ENCODE results near the gene OLFML2A. TPM values are rescaled to one million over a fixed set of nuclear protein-coding genes. Genes with fewer than 3 reads are reported as not detected.

Gene OLFML2A
- polyA plus RNA-seq, 3 donors = 0.03 to 0.25 TPM; not detected in 1

DNA sequence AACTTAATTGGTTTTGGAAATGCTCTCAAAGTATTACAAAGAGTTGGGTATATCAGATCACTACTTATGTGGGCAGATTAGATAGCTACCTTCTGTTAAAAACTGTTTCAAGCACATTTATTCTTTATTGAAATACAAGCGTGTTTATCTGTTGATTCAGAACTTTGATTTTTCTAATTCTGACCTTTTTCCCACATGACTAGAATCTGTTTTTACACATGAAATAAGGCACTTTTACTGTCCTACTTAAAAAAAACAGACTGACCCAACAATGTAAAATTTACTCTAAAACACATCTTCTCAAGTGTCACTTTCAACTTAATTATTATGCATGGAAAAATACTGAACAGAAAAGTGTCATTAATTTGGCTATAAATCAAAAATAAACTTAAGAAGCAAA, 10.6 kb upstream of the OLFML2A start:
- Histone ChIP-seq H3K9ac (ENCODE audit: insufficient read depth, low read length, poor library complexity, severe bottlenecking) (no peak overlapping the region), H2AFZ (ENCODE audit: insufficient read depth, low read depth, low read length, poor library complexity, severe bottlenecking) (no peak overlapping the region), H3K4me3 (replicated peaks in 1 of 3; ENCODE audit: low read depth in 2 of 3, low read length in 3 of 3) (no peak overlapping the region), H3K4me1 (ENCODE audit: control insufficient read depth in 1 of 2, insufficient read depth in 2 of 2, low read length in 2 of 2) (peaks cover 26 to 51% of the 10 kb centered on the region in 2 donors), H4K20me1 (ENCODE audit: insufficient read depth, low read length) (peaks cover 13% of the 10 kb centered on the region), H3K79me2 (ENCODE audit: insufficient read depth, low read length) (peaks cover 49% of the 10 kb centered on the region), H3K4me2 (replicated peaks; ENCODE audit: extremely low read depth, low read length, poor library complexity, severe bottlenecking) (no peak overlapping the region), H3K36me3 (replicated peaks in 1 of 2; ENCODE audit: control insufficient read depth in 1 of 2, insufficient read depth in 2 of 2, low read length in 2 of 2) (no peaks in the 10 kb centered on the region), H3K27ac (ENCODE audit: low read depth in 1 of 2, low read length in 2 of 2) (no peak overlapping the region), H3K9me3 (replicated peaks in 1 of 2; ENCODE audit: control insufficient read depth in 1 of 2, insufficient read depth in 1 of 2, low read length in 2 of 2) (no peaks in the 10 kb centered on the region), H3K27me3 (ENCODE audit: control insufficient read depth in 2 of 2, insufficient read depth in 2 of 2, low read length in 2 of 2) (peaks cover 0 to 16% of the 10 kb centered on the region in 2 donors)
- no peak overlapping the region for H3K4me3 Mint-ChIP-seq
- TF ChIP-seq, protein P1, sequence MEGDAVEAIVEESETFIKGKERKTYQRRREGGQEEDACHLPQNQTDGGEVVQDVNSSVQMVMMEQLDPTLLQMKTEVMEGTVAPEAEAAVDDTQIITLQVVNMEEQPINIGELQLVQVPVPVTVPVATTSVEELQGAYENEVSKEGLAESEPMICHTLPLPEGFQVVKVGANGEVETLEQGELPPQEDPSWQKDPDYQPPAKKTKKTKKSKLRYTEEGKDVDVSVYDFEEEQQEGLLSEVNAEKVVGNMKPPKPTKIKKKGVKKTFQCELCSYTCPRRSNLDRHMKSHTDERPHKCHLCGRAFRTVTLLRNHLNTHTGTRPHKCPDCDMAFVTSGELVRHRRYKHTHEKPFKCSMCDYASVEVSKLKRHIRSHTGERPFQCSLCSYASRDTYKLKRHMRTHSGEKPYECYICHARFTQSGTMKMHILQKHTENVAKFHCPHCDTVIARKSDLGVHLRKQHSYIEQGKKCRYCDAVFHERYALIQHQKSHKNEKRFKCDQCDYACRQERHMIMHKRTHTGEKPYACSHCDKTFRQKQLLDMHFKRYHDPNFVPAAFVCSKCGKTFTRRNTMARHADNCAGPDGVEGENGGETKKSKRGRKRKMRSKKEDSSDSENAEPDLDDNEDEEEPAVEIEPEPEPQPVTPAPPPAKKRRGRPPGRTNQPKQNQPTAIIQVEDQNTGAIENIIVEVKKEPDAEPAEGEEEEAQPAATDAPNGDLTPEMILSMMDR (IDR thresholded peaks at IDR 0.05) = no peak
- intact Hi-C loops (cut with micrococcal nuclease) = no loop called here
- H3K9me3 Mint-ChIP-seq = peaks cover 0 to 3% (median 0%) of the 10 kb centered on the region in 7 donors
- no peak overlapping the region for H3K27ac Mint-ChIP-seq
- peaks cover 0 to 7% of the 10 kb centered on the region in 2 donors for H3K36me3 Mint-ChIP-seq
- H3K27me3 Mint-ChIP-seq (ENCODE audit: low read depth in 3 of 3) = peaks cover 12 to 20% (median 16%) of the 10 kb centered on the region in 3 donors
- no peak for DNase-seq
- peaks cover 58% of the 10 kb centered on the region for H3K4me1 Mint-ChIP-seq
- no CpG with 5 or more reads among the region's 1 CpG for WGBS (ENCODE audit: insufficient coverage)

- Mint-ChIP-seq H3K27me3 (ENCODE audit: low read depth in 3 of 3) (peaks cover 12 to 21% (median 16%) of the 10 kb centered on the region in 3 donors), H3K27ac (no peak overlapping the region), H3K36me3 (peaks cover 0 to 7% of the 10 kb centered on the region in 2 donors), H3K9me3 (peaks cover 0 to 3% (median 0%) of the 10 kb centered on the region in 7 donors), H3K4me3 (no peak overlapping the region), H3K4me1 (peaks cover 60% of the 10 kb centered on the region)
- Histone ChIP-seq H3K4me2 (replicated peaks; ENCODE audit: extremely low read depth, low read length, poor library complexity, severe bottlenecking) (no peak overlapping the region), H4K20me1 (ENCODE audit: insufficient read depth, low read length) (peaks cover 13% of the 10 kb centered on the region), H2AFZ (ENCODE audit: insufficient read depth, low read depth, low read length, poor library complexity, severe bottlenecking) (no peak overlapping the region), H3K9me3 (replicated peaks in 1 of 2; ENCODE audit: control insufficient read depth in 1 of 2, insufficient read depth in 1 of 2, low read length in 2 of 2) (no peaks in the 10 kb centered on the region), H3K27me3 (ENCODE audit: control insufficient read depth in 2 of 2, insufficient read depth in 2 of 2, low read length in 2 of 2) (peaks cover 0 to 16% of the 10 kb centered on the region in 2 donors), H3K27ac (ENCODE audit: low read depth in 1 of 2, low read length in 2 of 2) (no peak overlapping the region), H3K9ac (ENCODE audit: insufficient read depth, low read length, poor library complexity, severe bottlenecking) (no peak overlapping the region), H3K36me3 (replicated peaks in 1 of 2; ENCODE audit: control insufficient read depth in 1 of 2, insufficient read depth in 2 of 2, low read length in 2 of 2) (no peaks in the 10 kb centered on the region), H3K79me2 (ENCODE audit: insufficient read depth, low read length) (peaks cover 43% of the 10 kb centered on the region), H3K4me1 (ENCODE audit: control insufficient read depth in 1 of 2, insufficient read depth in 2 of 2, low read length in 2 of 2) (peaks cover 30 to 50% of the 10 kb centered on the region in 2 donors), H3K4me3 (replicated peaks in 1 of 3; ENCODE audit: low read depth in 2 of 3, low read length in 3 of 3) (no peak overlapping the region)
- WGBS (ENCODE audit: insufficient coverage) = no CpG with 5 or more reads among the region's 4 CpGs
- TF ChIP-seq, protein P1 (IDR thresholded peaks at IDR 0.05) = peak; percentile 52
- intact Hi-C loops (cut with micrococcal nuclease) = no loop called here
- DNase-seq = peak in 1 of 3 donors; percentile 18
Observed at GRCh38 chr9:124766815-124767554, 9.9 kb upstream of the OLFML2A start.
